ENCODE data around the gene GDAP2. TPM values are rescaled to one million over a fixed set of nuclear protein-coding genes. Genes with fewer than 3 reads are reported as not detected.

GDAP2 gene
- total RNA-seq, 1 donor from 2014 or later, result 25.4 TPM

DNA sequence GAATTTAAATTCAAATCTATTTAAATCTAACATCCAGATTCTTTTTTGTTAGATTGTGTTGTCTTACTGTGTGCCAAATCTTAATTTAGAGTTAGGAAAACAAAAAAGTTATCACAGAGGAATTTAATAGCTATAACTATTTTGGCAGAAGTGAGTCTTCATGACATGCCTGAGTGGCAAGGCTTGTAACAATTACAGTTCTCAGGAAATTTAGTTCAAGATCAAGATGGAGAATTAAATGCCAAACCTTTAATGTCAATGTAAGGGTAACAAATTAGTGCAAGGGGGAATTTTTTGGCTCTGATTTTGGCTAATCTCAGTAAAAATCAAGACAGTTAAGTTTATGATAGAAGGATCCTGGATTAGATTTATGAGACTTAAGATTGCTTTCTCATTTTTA lies 58.4 kb downstream of the GDAP2 start:
- no peak for DNase-seq (ENCODE audit: low read depth, low spot score)
- Mint-ChIP-seq H3K27me3 (ENCODE audit: low read depth) (no peaks in the 10 kb centered on the region), H3K36me3 (ENCODE audit: low read depth) (peaks cover 67% of the 10 kb centered on the region), H3K4me1 (no peaks in the 10 kb centered on the region), H3K9me3 (no peaks in the 10 kb centered on the region), H3K4me3 (no peak overlapping the region), H3K27ac (ENCODE audit: unreplicated experiment) (no peak overlapping the region)
- TF ChIP-seq, protein P1, sequence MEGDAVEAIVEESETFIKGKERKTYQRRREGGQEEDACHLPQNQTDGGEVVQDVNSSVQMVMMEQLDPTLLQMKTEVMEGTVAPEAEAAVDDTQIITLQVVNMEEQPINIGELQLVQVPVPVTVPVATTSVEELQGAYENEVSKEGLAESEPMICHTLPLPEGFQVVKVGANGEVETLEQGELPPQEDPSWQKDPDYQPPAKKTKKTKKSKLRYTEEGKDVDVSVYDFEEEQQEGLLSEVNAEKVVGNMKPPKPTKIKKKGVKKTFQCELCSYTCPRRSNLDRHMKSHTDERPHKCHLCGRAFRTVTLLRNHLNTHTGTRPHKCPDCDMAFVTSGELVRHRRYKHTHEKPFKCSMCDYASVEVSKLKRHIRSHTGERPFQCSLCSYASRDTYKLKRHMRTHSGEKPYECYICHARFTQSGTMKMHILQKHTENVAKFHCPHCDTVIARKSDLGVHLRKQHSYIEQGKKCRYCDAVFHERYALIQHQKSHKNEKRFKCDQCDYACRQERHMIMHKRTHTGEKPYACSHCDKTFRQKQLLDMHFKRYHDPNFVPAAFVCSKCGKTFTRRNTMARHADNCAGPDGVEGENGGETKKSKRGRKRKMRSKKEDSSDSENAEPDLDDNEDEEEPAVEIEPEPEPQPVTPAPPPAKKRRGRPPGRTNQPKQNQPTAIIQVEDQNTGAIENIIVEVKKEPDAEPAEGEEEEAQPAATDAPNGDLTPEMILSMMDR (conservative IDR thresholded peaks at IDR 0.05), result no peak

DNA sequence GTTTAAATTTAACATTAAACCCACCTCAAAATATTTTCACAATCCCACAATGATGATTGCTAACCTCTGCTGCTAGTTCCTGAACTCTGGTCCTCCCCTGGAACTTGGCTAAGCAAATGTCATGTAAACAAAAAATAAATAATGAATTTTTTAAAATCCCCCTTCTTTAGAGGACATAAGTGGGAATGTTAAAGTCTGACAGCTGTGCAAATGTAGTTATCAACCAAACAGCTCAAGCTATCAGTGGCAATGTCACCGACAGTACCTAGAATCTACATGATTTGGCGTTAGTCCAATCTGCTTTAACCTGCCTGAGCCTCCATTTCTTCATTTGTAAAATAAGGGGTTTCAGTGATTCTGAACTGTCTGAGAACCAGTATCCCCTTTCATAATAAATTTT lies 67.7 kb downstream of the GDAP2 start:
- no peaks in the 10 kb centered on the region for H3K4me1 Mint-ChIP-seq
- no peaks in the 10 kb centered on the region for H3K9me3 Mint-ChIP-seq
- no peak overlapping the region for H3K27ac Mint-ChIP-seq (ENCODE audit: unreplicated experiment)
- peaks cover 21% of the 10 kb centered on the region for H3K36me3 Mint-ChIP-seq (ENCODE audit: low read depth)
- TF ChIP-seq, protein P1 (conservative IDR thresholded peaks at IDR 0.05), result no peak
- H3K27me3 Mint-ChIP-seq (ENCODE audit: low read depth), result no peaks in the 10 kb centered on the region
- DNase-seq (ENCODE audit: low read depth, low spot score), result no peak
- no peak overlapping the region for H3K4me3 Mint-ChIP-seq

DNA sequence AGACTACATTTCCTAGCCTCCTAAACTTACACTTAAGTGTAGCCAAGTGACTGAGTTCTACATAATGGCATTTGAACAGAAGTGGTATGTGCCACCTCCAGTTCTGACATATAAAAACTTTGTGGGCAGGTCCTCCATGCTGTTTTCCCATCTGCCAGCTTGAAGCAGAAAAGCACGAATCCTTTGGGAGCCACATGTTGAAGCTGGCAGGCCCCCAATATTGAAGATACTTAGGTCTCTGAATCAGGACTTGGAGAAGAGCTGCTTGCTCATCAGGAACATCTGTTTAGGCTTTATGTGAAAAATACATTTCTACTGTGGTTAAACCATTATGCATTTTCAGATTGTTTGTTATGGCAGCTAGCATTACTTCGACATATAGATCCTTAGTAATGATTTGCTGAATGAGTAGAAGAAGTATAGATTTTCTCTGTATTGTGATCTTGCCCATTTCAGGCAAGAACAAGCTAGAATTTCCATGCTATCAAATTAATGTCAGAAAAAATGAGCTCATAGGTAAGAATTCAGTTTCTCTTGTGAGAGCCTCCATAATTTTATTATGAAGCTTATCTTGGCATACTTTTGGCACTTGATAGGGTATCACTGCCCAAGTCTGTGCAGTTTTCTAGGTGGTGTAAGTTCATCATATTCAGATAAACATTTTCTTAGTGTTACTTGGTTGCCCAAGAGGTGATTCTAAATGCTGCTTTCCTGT lies 68.4 kb downstream of the GDAP2 start:
- TF ChIP-seq, protein P1 (conservative IDR thresholded peaks at IDR 0.05), result no peak
- no peaks in the 10 kb centered on the region for H3K4me1 Mint-ChIP-seq
- no peak overlapping the region for H3K27ac Mint-ChIP-seq (ENCODE audit: unreplicated experiment)
- H3K4me3 Mint-ChIP-seq, result no peak overlapping the region
- no peaks in the 10 kb centered on the region for H3K9me3 Mint-ChIP-seq
- peaks cover 16% of the 10 kb centered on the region for H3K36me3 Mint-ChIP-seq (ENCODE audit: low read depth)
- H3K27me3 Mint-ChIP-seq (ENCODE audit: low read depth), result no peaks in the 10 kb centered on the region
- no peak for DNase-seq (ENCODE audit: low read depth, low spot score)

DNA sequence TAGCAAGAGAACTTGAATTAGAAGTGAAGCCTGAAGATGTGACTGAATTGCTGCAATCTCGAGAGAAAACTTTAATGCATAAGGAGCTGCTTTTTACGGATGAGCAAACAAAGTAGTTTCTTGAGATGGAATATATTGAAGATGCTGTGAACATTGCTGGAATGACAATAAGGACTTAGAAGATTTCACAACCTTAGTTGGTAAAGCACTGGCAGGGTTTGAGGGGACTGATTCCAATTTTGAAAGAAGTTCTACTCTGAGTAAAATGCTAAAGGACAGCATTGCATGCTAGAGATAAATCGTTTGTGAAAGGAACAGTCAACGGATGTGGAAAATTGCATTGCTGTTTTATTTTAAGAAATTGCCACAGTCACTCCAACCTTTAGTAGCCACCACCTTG lies 69.5 kb downstream of the GDAP2 start:
- TF ChIP-seq, protein P1 (conservative IDR thresholded peaks at IDR 0.05), result no peak
- H3K27ac Mint-ChIP-seq (ENCODE audit: unreplicated experiment), result no peak overlapping the region

DNA sequence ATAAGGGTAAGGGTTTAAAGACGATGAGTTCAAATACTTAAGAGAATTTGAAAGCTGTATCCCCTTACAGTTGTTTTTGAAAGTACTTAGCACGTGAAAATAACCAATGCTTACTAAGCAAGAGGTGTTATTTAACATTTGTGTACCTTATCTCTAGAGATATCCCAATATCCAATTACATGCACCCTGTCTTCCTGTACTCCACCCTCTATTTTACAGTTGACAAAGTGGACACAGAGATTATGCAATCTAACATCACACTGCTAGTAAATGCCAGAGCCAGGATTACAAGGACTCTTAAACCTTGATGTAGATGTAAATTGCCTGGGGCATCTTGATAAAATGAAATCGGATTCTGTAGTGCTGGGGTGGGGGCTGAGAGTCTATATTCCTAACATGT lies 72.0 kb downstream of the GDAP2 start:
- Mint-ChIP-seq H3K9me3 (no peaks in the 10 kb centered on the region), H3K27ac (ENCODE audit: unreplicated experiment) (no peak overlapping the region), H3K36me3 (ENCODE audit: low read depth) (peaks cover 9% of the 10 kb centered on the region), H3K4me3 (no peak overlapping the region), H3K27me3 (ENCODE audit: low read depth) (no peaks in the 10 kb centered on the region), H3K4me1 (no peaks in the 10 kb centered on the region)
- DNase-seq (ENCODE audit: low read depth, low spot score), result no peak
- TF ChIP-seq, protein P1 (conservative IDR thresholded peaks at IDR 0.05), result no peak

More for the DNA sequence above, 69.5 kb downstream of the GDAP2 start:
- H3K36me3 Mint-ChIP-seq (ENCODE audit: low read depth), result peaks cover 9% of the 10 kb centered on the region
- no peaks in the 10 kb centered on the region for H3K9me3 Mint-ChIP-seq
- H3K4me3 Mint-ChIP-seq, result no peak overlapping the region
- DNase-seq (ENCODE audit: low read depth, low spot score), result no peak
- H3K4me1 Mint-ChIP-seq, result no peaks in the 10 kb centered on the region
- H3K27me3 Mint-ChIP-seq (ENCODE audit: low read depth), result no peaks in the 10 kb centered on the region

All from neural crest cell (in vitro differentiated cells).